Kidney (tissue), 14 donors: Measurements from ENCODE around the gene PCYT2. TPM values are rescaled to one million over a fixed set of nuclear protein-coding genes. Genes with fewer than 3 reads are reported as not detected.
"Not testable (repeated sequence)": the region's sequence is repeated elsewhere in the genome, so short reads cannot be mapped to it uniquely, and the experiment has no call there.

Source experiments
- DNase-seq, 5 donors: peaks; one replicate each; pipeline ENCODE4 v3.0.0-alpha.2; 2013 to 2020
- FAIRE-seq: peaks from 2 replicates; lab custom pipeline; 2012; peaks lifted over from hg19 to GRCh38; lab: Jason Lieb, UNC
- H3K27ac ChIP-seq, 2 donors: one replicate each; pipeline ENCODE4 v1.7.0; 2013; ENCODE audit warnings: low read depth in 2 of 2, low read length in 2 of 2, inconsistent platforms in 1 of 2
- H3K27me3 ChIP-seq: one replicate; pipeline ENCODE4 v1.7.1; 2013; ENCODE audit warnings: low read length, inconsistent platforms; ENCODE audit not compliant: control insufficient read depth, insufficient read depth
- H3K36me3 ChIP-seq, 3 donors: one replicate each; pipeline versions ENCODE4 v1.7.0 to v1.7.1; 2013; ENCODE audit warnings: low read length in 3 of 3, control low read depth in 1 of 3, inconsistent platforms in 1 of 3; ENCODE audit not compliant: insufficient read depth in 3 of 3, control insufficient read depth in 2 of 3
- H3K4me1 ChIP-seq, 3 donors: one replicate each; pipeline versions ENCODE4 v1.7.0 to v1.7.1; 2013; ENCODE audit warnings: low read length in 3 of 3, inconsistent platforms in 1 of 3, low read depth in 1 of 3; ENCODE audit not compliant: control insufficient read depth in 2 of 3, insufficient read depth in 2 of 3
- H3K4me3 ChIP-seq, 3 donors: one replicate each; pipeline versions ENCODE4 v1.7.0 to v1.8.1; 2013; ENCODE audit warnings: low read length in 3 of 3, control low read depth in 1 of 3, inconsistent platforms in 1 of 3
- H3K9ac ChIP-seq, 3 donors: one replicate each; pipeline versions ENCODE4 v1.7.0 to v1.7.1; 2013; ENCODE audit warnings: low read length in 3 of 3, control low read depth in 1 of 3, inconsistent platforms in 1 of 3
- H3K9me3 ChIP-seq, 3 donors: one replicate each; pipeline versions ENCODE4 v1.7.0 to v1.7.1; 2013; ENCODE audit warnings: low read length in 3 of 3, control low read depth in 1 of 3, inconsistent platforms in 1 of 3; ENCODE audit not compliant: control insufficient read depth in 2 of 3, insufficient read depth in 1 of 3
- CTCF ChIP-seq: IDR thresholded peaks from 3 replicates; pipeline ENCODE4 v1.5.1; 2012; ENCODE audit warnings: mild to moderate bottlenecking, moderate library complexity, borderline replicate concordance; ENCODE audit not compliant: insufficient read depth; ENCODE audit errors: extremely low read depth
- intact Hi-C: fragments of 100-400 bp; cut with DNase I; formaldehyde crosslinking; loops from one replicate; pipeline ENCODE4 v1.11.1; 2022
- polyA plus RNA-seq: library from polyadenylated mRNA; stranded (reverse); fragments of 350-450 nt; fragmentation: Illumina TruSeq; extraction: RNeasy Lipid Tissue Mini Kit (QIAGEN cat#74804); gene quantifications from one replicate; pipeline ENCODE4 v1.2.3, GENCODE V29; 2014; ENCODE audit warnings: low read depth, low replicate concordance; ENCODE audit not compliant: insufficient read depth
- total RNA-seq: library from RNA; stranded (reverse); fragmentation: NEBNext Ultra II Directional; extraction: Animal tissue kit (Norgen Biotek cat#: 25700); gene quantifications from one replicate; pipeline ENCODE4 v1.2.1, GENCODE V29; 2021
- donor health status: control.
- donor health status: control.
- donor health status: control.
- donor health status: control.
- donor health status: control.
- donor health status: DM: yes; HTN: yes; CAD: no.
- donor health status: Normal renal cell carcinoma (clear cell type).

PCYT2 gene
- total and polyA plus RNA-seq, 2 donors from 2014 or later = 28.4 to 104 TPM

DNA sequence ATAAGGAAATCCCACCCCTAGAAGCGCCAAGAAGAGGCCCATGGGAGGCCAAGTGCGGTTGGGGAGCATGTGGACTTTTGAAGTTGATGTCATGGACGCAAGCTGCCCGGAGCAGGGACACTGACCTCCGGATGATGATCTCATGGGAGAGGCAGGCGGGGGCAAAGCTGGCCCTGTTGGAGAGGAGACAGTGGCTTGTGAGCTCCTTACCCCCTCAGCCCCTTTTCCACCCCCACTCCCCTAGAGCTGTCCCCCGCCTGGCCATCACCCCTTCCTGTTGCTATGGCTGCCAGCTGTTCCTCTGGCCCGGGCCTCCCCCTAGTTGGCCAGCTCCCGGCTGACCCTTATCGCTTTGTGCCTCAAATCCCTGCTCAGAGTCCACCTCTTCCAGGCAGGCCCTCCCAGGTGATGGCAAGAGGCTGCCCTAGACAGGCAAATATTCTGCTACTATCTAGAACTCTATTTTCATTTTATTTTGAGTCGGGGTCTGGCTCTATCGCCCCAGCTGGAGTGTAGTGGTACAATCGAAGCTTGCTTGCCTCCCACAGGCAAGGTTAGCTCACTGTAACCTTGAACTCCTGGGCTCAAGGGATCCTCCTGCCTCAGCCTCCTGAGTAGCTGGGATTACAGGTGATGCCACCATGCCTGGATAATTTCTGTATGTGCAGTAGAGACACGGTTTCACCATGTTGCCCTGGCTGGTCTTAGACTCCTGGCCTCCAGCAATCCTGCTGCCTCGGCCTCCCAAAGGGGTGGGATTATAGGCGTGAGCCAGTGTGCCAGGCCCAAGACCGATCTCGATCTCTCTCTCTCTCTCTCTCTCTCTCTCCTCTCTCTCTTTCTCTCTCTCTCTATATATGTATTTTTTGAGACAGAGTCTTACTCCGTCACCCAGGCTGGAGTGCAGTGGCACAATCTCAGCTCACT is 43.2 kb upstream of the PCYT2 start:
- intact Hi-C loops = no loop called here
- H3K27ac ChIP-seq = no peak overlapping the region
- no peak overlapping the region for H3K4me3 ChIP-seq
- DNase-seq (no peak), FAIRE-seq (no peak)
- TF ChIP-seq CTCF = no peak
- H3K27me3 ChIP-seq = peaks cover 10% of the 10 kb centered on the region
- no peak overlapping the region for H3K9ac ChIP-seq
- no peaks in the 10 kb centered on the region for H3K36me3 ChIP-seq
- H3K9me3 ChIP-seq = no peaks in the 10 kb centered on the region
- no peaks in the 10 kb centered on the region for H3K4me1 ChIP-seq

- H3K27me3 ChIP-seq, H3K27ac ChIP-seq, H3K9ac ChIP-seq, FAIRE-seq, DNase-seq, H3K9me3 ChIP-seq, H3K36me3 ChIP-seq, H3K4me1 ChIP-seq, H3K4me3 ChIP-seq, intact Hi-C loops: not testable (repeated sequence)
Measured at GRCh38 chr17:81953443-81953842, 42.2 kb upstream of the PCYT2 start.

- H3K4me1 ChIP-seq = no peaks in the 10 kb centered on the region
- H3K27me3 ChIP-seq = no peaks in the 10 kb centered on the region
- H3K36me3 ChIP-seq = no peaks in the 10 kb centered on the region
- no peak overlapping the region for H3K9ac ChIP-seq
- DNase-seq (no peak), FAIRE-seq (no peak)
- H3K9me3 ChIP-seq = no peaks in the 10 kb centered on the region
- H3K27ac ChIP-seq = no peak overlapping the region
- TF ChIP-seq CTCF = no peak
- H3K4me3 ChIP-seq = no peak overlapping the region
- intact Hi-C loops = no loop called here
Measured at GRCh38 chr17:81952792-81953228, 41.6 kb upstream of the PCYT2 start.

- no peaks in the 10 kb centered on the region for H3K36me3 ChIP-seq
- H3K9me3 ChIP-seq = no peaks in the 10 kb centered on the region
- DNase-seq (no peak), FAIRE-seq (no peak)
- H3K27ac ChIP-seq = no peak overlapping the region
- no peak overlapping the region for H3K9ac ChIP-seq
- H3K4me1 ChIP-seq = no peaks in the 10 kb centered on the region
- no peak for TF ChIP-seq CTCF
- intact Hi-C loops = no loop called here
- no peaks in the 10 kb centered on the region for H3K27me3 ChIP-seq
- no peak overlapping the region for H3K4me3 ChIP-seq
Measured at GRCh38 chr17:81951785-81952684, 40.8 kb upstream of the PCYT2 start.
